Thoracic aorta (tissue), 2 donors: ENCODE results near the gene KIAA1671. TPM values are rescaled to one million over a fixed set of nuclear protein-coding genes. Genes with fewer than 3 reads are reported as not detected.

ENCODE experiments used
- ATAC-seq: fragments of 150-250 bp; one replicate; pipeline ENCODE4 v1.8.0; 2017; ENCODE audit warnings: low read depth; ENCODE audit not compliant: insufficient number of reproducible peaks, low FRiP score
- DNase-seq: peaks from one replicate; pipeline ENCODE4 v3.0.0-alpha.2; 2020; ENCODE audit warnings: low spot score
- H3K27ac ChIP-seq, 2 donors: fragments of 200-600 bp; sonication (generic); 1 replicate in 1 of 2; 2 replicates in 1 of 2; pipeline ENCODE4 v1.5.1; 2016; ENCODE audit warnings: mild to moderate bottlenecking in 2 of 2, moderate library complexity in 2 of 2
- H3K27me3 ChIP-seq: fragments of 200-600 bp; sonication (generic); replicated peaks from 2 replicates; pipeline ENCODE4 v1.6.0; 2016; ENCODE audit warnings: mild to moderate bottlenecking; ENCODE audit not compliant: insufficient read depth
- H3K36me3 ChIP-seq: fragments of 200-600 bp; sonication (generic); one replicate; pipeline ENCODE4 v1.5.1; 2016
- H3K4me1 ChIP-seq, 2 donors: fragments of 200-600 bp; sonication (generic); 1 replicate in 1 of 2; 2 replicates in 1 of 2; pipeline versions ENCODE4 v1.5.1 to v1.6.0; 2016; ENCODE audit warnings: low read depth in 2 of 2, mild to moderate bottlenecking in 1 of 2; ENCODE audit not compliant: control insufficient read depth in 1 of 2
- H3K4me3 ChIP-seq: fragments of 200-600 bp; sonication (generic); 2 replicates; pipeline ENCODE4 v1.5.1; 2016; ENCODE audit warnings: mild to moderate bottlenecking
- H3K9me3 ChIP-seq: fragments of 200-600 bp; sonication (generic); 2 replicates; pipeline ENCODE4 v1.5.1; 2016
- CTCF ChIP-seq: fragments of 200-600 bp; sonication (generic); IDR thresholded peaks from one replicate; pipeline ENCODE4 v1.5.1; 2019; ENCODE audit warnings: antibody characterized with exemption
- total RNA-seq, 2 donors: library from RNA; depleted of rRNA; stranded (reverse); fragments of >200 nt; gene quantifications; one replicate each; pipeline versions ENCODE4 v1.1.0 to v1.2.3, GENCODE V29; 2016

Gene KIAA1671
- total RNA-seq, 2 donors from 2014 or later, result 57.8 to 86.8 TPM

- DNase-seq (no peak), ATAC-seq (no peak)
- Histone ChIP-seq H3K4me3 (no peak overlapping the region), H3K27me3 (no peaks in the 10 kb centered on the region), H3K27ac (peak overlapping the region in 1 of 2 donors; percentile 7), H3K36me3 (peaks cover 17% of the 10 kb centered on the region), H3K4me1 (peaks cover 6 to 24% of the 10 kb centered on the region in 2 donors), H3K9me3 (no peaks in the 10 kb centered on the region)
- no peak for TF ChIP-seq CTCF
These were observed 216.9 kb downstream of the KIAA1671 start for GRCh38 chr22:25169278-25170031.

- no peak for ATAC-seq
- DNase-seq, result no peak
- H3K4me3 ChIP-seq, result no peak overlapping the region
- H3K27me3 ChIP-seq, result no peaks in the 10 kb centered on the region
- peaks cover 0 to 16% of the 10 kb centered on the region in 2 donors for H3K4me1 ChIP-seq
- no peaks in the 10 kb centered on the region for H3K9me3 ChIP-seq
- H3K36me3 ChIP-seq, result peaks cover 26% of the 10 kb centered on the region
- H3K27ac ChIP-seq, result no peak overlapping the region
- no peak for TF ChIP-seq CTCF
These were observed 218.0 kb downstream of the KIAA1671 start for GRCh38 chr22:25170426-25170980.

GRCh38 chr22:25172153-25172552, 219.6 kb downstream of the KIAA1671 start:
- no peaks in the 10 kb centered on the region for H3K9me3 ChIP-seq
- H3K27ac ChIP-seq, result no peak overlapping the region
- peak; percentile 40 for TF ChIP-seq CTCF
- H3K4me3 ChIP-seq, result no peak overlapping the region
- ATAC-seq (no peak), DNase-seq (no peak)
- no peaks in the 10 kb centered on the region for H3K4me1 ChIP-seq
- H3K36me3 ChIP-seq, result peaks cover 33% of the 10 kb centered on the region
- no peaks in the 10 kb centered on the region for H3K27me3 ChIP-seq

GRCh38 chr22:25174156-25174887, 221.8 kb downstream of the KIAA1671 start:
- DNase-seq, result no peak
- no peaks in the 10 kb centered on the region for H3K9me3 ChIP-seq
- H3K4me1 ChIP-seq, result no peaks in the 10 kb centered on the region
- no peak overlapping the region for H3K4me3 ChIP-seq
- H3K27ac ChIP-seq, result no peak overlapping the region
- TF ChIP-seq CTCF, result no peak
- peaks cover 48% of the 10 kb centered on the region for H3K36me3 ChIP-seq
- H3K27me3 ChIP-seq, result no peaks in the 10 kb centered on the region
- ATAC-seq, result no peak

GRCh38 chr22:25174888-25175411, 222.4 kb downstream of the KIAA1671 start:
- no peak overlapping the region for H3K27ac ChIP-seq
- no peak for TF ChIP-seq CTCF
- H3K4me1 ChIP-seq, result no peaks in the 10 kb centered on the region
- DNase-seq, result no peak
- no peak for ATAC-seq
- H3K36me3 ChIP-seq, result peaks cover 53% of the 10 kb centered on the region
- no peak overlapping the region for H3K4me3 ChIP-seq
- no peaks in the 10 kb centered on the region for H3K27me3 ChIP-seq
- H3K9me3 ChIP-seq, result no peaks in the 10 kb centered on the region
